IMR-90 (cell line): ENCODE results near the gene P3H1. TPM values are rescaled to one million over a fixed set of nuclear protein-coding genes. Genes with fewer than 3 reads are reported as not detected.

Experiments used
- ATAC-seq: fragments of 200-7000 bp; cut with Tn5 transposase; 2 replicates; pipeline ENCODE4 v1.9.1; 2020; ENCODE audit warnings: low read depth, mild to moderate bottlenecking, moderate library complexity
- BruUV-seq: library from RNA; stranded (reverse); fragments of 400-500 nt; replicated peaks from 2 replicates; lab custom pipeline; 2021; lab: Mats Ljungman, UMichigan
- CTCF ChIA-PET: fragments of 300-600 bp; formaldehyde crosslinking; extraction: SDS; loops from one replicate; lab custom pipeline; 2021; ENCODE audit warnings: antibody characterized with exemption; lab: Yijun Ruan, JAX
- POLR2A ChIA-PET: fragments of 300-600 bp; sonication (Branson Sonifier 250); formaldehyde crosslinking; loops from one replicate; lab custom pipeline; 2022; ENCODE audit warnings: antibody characterized with exemption; ENCODE audit not compliant: unreplicated experiment; lab: Charles Lee
- DNase-seq: peaks from one replicate; pipeline ENCODE4 v3.0.0; 2013
- H2AFZ ChIP-seq: replicated peaks from 2 replicates; pipeline ENCODE3; 2013; ENCODE audit warnings: low read length, mild to moderate bottlenecking; ENCODE audit not compliant: poor library complexity
- H2AK5ac ChIP-seq: 2 replicates; pipeline ENCODE4 v1.6.1; 2013; ENCODE audit warnings: low read depth, low read length, inconsistent platforms
- H2AK9ac ChIP-seq: replicated peaks from 2 replicates; pipeline ENCODE3; 2013; ENCODE audit warnings: mild to moderate bottlenecking, low read depth, low read length, moderate library complexity; ENCODE audit not compliant: poor library complexity
- H2BK120ac ChIP-seq: 2 replicates; pipeline ENCODE4 v1.6.1; 2013; ENCODE audit warnings: low read depth, low read length, inconsistent platforms
- H2BK15ac ChIP-seq: 3 replicates; pipeline ENCODE4 v1.6.1; 2013; ENCODE audit warnings: low read depth, low read length, inconsistent platforms
- H2BK20ac ChIP-seq: 2 replicates; pipeline ENCODE4 v1.6.1; 2013; ENCODE audit warnings: low read depth, mild to moderate bottlenecking, inconsistent platforms, low read length, moderate library complexity
- H2BK5ac ChIP-seq: 2 replicates; pipeline ENCODE4 v1.6.1; 2013; ENCODE audit warnings: mild to moderate bottlenecking, low read depth, low read length, inconsistent platforms; ENCODE audit not compliant: poor library complexity, severe bottlenecking
- H3K14ac ChIP-seq: replicated peaks from 2 replicates; pipeline ENCODE4 v1.6.1; 2013; ENCODE audit warnings: low read depth, low read length, inconsistent platforms
- H3K18ac ChIP-seq: 2 replicates; pipeline ENCODE4 v1.6.1; 2013; ENCODE audit warnings: low read depth, low read length, control low read depth
- H3K23ac ChIP-seq: 2 replicates; pipeline ENCODE4 v1.6.1; 2013; ENCODE audit warnings: low read depth, low read length, inconsistent platforms
- H3K27ac ChIP-seq: 2 replicates; pipeline ENCODE4 v1.5.1; 2013; ENCODE audit warnings: mild to moderate bottlenecking, control low read depth, low read length; ENCODE audit not compliant: insufficient read depth
- H3K27me3 ChIP-seq: 2 replicates; pipeline ENCODE4 v1.6.1; 2013; ENCODE audit warnings: low read length; ENCODE audit not compliant: control insufficient read depth, insufficient read depth
- H3K36me3 ChIP-seq: 2 replicates; pipeline ENCODE4 v1.6.1; 2013; ENCODE audit warnings: low read length, mixed read lengths; ENCODE audit not compliant: control insufficient read depth, insufficient read depth
- H3K4ac ChIP-seq: 2 replicates; pipeline ENCODE4 v1.6.1; 2013; ENCODE audit warnings: low read depth, low read length, inconsistent platforms
- H3K4me1 ChIP-seq: 2 replicates; pipeline ENCODE4 v1.6.1; 2013; ENCODE audit warnings: low read length, mixed read lengths; ENCODE audit not compliant: control insufficient read depth, insufficient read depth
- H3K4me2 ChIP-seq: 2 replicates; pipeline ENCODE4 v1.6.1; 2013; ENCODE audit warnings: low read depth, mild to moderate bottlenecking, control low read depth, low read length, moderate library complexity
- H3K4me3 ChIP-seq: 2 replicates; pipeline ENCODE4 v1.5.1; 2013; ENCODE audit warnings: low read depth, mild to moderate bottlenecking, control low read depth, low read length, moderate library complexity; ENCODE audit not compliant: insufficient read depth
- H3K56ac ChIP-seq: 2 replicates; pipeline ENCODE4 v1.6.1; 2013; ENCODE audit warnings: low read length, inconsistent platforms; ENCODE audit not compliant: insufficient read depth; ENCODE audit errors: extremely low read depth
- H3K79me1 ChIP-seq, 2 experiments: 2 replicates each; pipeline ENCODE4 v1.6.1; 2013; ENCODE audit warnings: low read length in 2 of 2, inconsistent platforms in 1 of 2, low read depth in 1 of 2
- H3K9ac ChIP-seq: 2 replicates; pipeline ENCODE4 v1.6.1; 2013; ENCODE audit warnings: low read depth, low read length, control low read depth
- H3K9me1 ChIP-seq: 2 replicates; pipeline ENCODE4 v1.6.1; 2013; ENCODE audit warnings: low read length, inconsistent platforms; ENCODE audit not compliant: insufficient read depth
- H3K9me3 ChIP-seq: 2 replicates; pipeline ENCODE4 v1.6.1; 2013; ENCODE audit warnings: low read length; ENCODE audit not compliant: control insufficient read depth, insufficient read depth
- H4K20me1 ChIP-seq: 2 replicates; pipeline ENCODE4 v1.6.1; 2013; ENCODE audit warnings: low read length, inconsistent platforms; ENCODE audit not compliant: insufficient read depth
- H4K5ac ChIP-seq: 2 replicates; pipeline ENCODE4 v1.6.1; 2013; ENCODE audit warnings: mild to moderate bottlenecking, low read depth, low read length, control low read depth
- H4K8ac ChIP-seq, 2 experiments: 2 replicates each; pipeline ENCODE4 v1.6.1; 2013; ENCODE audit warnings: low read depth in 2 of 2, low read length in 2 of 2, control low read depth in 1 of 2, inconsistent platforms in 1 of 2
- H4K91ac ChIP-seq: 2 replicates; pipeline ENCODE4 v1.6.1; 2013; ENCODE audit warnings: low read depth, low read length, inconsistent platforms; ENCODE audit not compliant: insufficient read depth
- BHLHE40 ChIP-seq: fragments of 150-350 bp; IDR thresholded peaks from 2 replicates; pipeline ENCODE4 v1.6.1; 2016; ENCODE audit warnings: mild to moderate bottlenecking, low read depth, low read length
- CEBPB ChIP-seq: IDR thresholded peaks from 2 replicates; pipeline ENCODE4 v1.6.1; 2012; ENCODE audit warnings: low read depth, low read length, improper control_type of control experiment
- CHD1 ChIP-seq: IDR thresholded peaks from 2 replicates; pipeline ENCODE4 v1.6.1; 2012; ENCODE audit warnings: low read depth, low read length, improper control_type of control experiment
- CTCF ChIP-seq: conservative IDR thresholded peaks from 2 replicates; pipeline ENCODE4 v1.5.1; 2012; ENCODE audit warnings: mild to moderate bottlenecking, low read depth, low read length, improper control_type of control experiment
- ELK1 ChIP-seq: fragments of 150-350 bp; IDR thresholded peaks from 2 replicates; pipeline ENCODE4 v1.6.1; 2016; ENCODE audit warnings: low read depth, mild to moderate bottlenecking, low read length, moderate library complexity, borderline replicate concordance
- FOS ChIP-seq: fragments of 150-350 bp; IDR thresholded peaks from 2 replicates; pipeline ENCODE4 v1.6.1; 2016; ENCODE audit warnings: low read depth, low read length
- MAFK ChIP-seq: IDR thresholded peaks from 2 replicates; pipeline ENCODE4 v1.6.1; 2012; ENCODE audit warnings: low read depth, low read length, improper control_type of control experiment
- MAZ ChIP-seq: IDR thresholded peaks from 2 replicates; pipeline ENCODE4 v1.6.1; 2012; ENCODE audit warnings: low read depth, mild to moderate bottlenecking, low read length, improper control_type of control experiment, moderate library complexity, borderline replicate concordance
- MXI1 ChIP-seq: IDR thresholded peaks from 2 replicates; pipeline ENCODE4 v1.6.1; 2012; ENCODE audit warnings: low read depth, mild to moderate bottlenecking, low read length, moderate library complexity, borderline replicate concordance
- NFE2L2 ChIP-seq: fragments of 150-350 bp; IDR thresholded peaks from 2 replicates; pipeline ENCODE4 v1.6.1; 2016; ENCODE audit warnings: low read depth, mild to moderate bottlenecking, low read length
- POLR2A ChIP-seq: IDR thresholded peaks from 2 replicates; pipeline ENCODE4 v1.6.1; 2012; ENCODE audit warnings: mild to moderate bottlenecking, low read depth, low read length
- RAD21 ChIP-seq: IDR thresholded peaks from 2 replicates; pipeline ENCODE4 v1.6.1; 2012; ENCODE audit warnings: low read length, improper control_type of control experiment
- RCOR1 ChIP-seq: IDR thresholded peaks from 2 replicates; pipeline ENCODE4 v1.6.1; 2012; ENCODE audit warnings: mild to moderate bottlenecking, low read length, improper control_type of control experiment; ENCODE audit not compliant: insufficient replicate concordance
- RFX5 ChIP-seq: IDR thresholded peaks from 2 replicates; pipeline ENCODE4 v1.8.0; 2012; ENCODE audit warnings: low read depth, mild to moderate bottlenecking, low read length, moderate library complexity
- SMC3 ChIP-seq: fragments of 150-350 bp; IDR thresholded peaks from 2 replicates; pipeline ENCODE4 v1.6.1; 2016; ENCODE audit warnings: low read depth, mild to moderate bottlenecking, antibody characterized with exemption, low read length, moderate library complexity
- USF2 ChIP-seq: fragments of 150-350 bp; IDR thresholded peaks from 2 replicates; pipeline ENCODE4 v1.6.1; 2017; ENCODE audit warnings: mild to moderate bottlenecking, antibody characterized with exemption, low read length, low read depth
- dilution Hi-C: fragments of 300-500 bp; cut with HindIII; formaldehyde crosslinking; loops from one replicate; pipeline ENCODE4 v1.14.3; 2018; ENCODE audit warnings: low sequenced_read_pairs; ENCODE audit not compliant: unreplicated experiment
- in situ Hi-C: fragments of 300-500 bp; cut with MboI; formaldehyde crosslinking; loops from 3 replicates; pipeline ENCODE4 v1.14.3; 2019; ENCODE audit warnings: low sequenced_read_pairs, inconsistent platforms, mixed read lengths
- intact Hi-C: fragments of 100-400 bp; cut with micrococcal nuclease; formaldehyde crosslinking; loops from 2 replicates; pipeline ENCODE4 v1.10.0; 2022
- polyA plus RNA-seq, 3 experiments: library from polyadenylated mRNA; depleted of rRNA; stranded (reverse); fragments of >200 nt; gene quantifications; 2 replicates each; pipeline ENCODE4 v1.2.3, GENCODE V29; 2012; ENCODE audit warnings: low replicate concordance in 1 of 3
- total RNA-seq: library from RNA; depleted of rRNA; stranded (reverse); fragments of >200 nt; gene quantifications from 2 replicates; pipeline ENCODE4 v1.2.3, GENCODE V29; 2012

Gene P3H1
- total and polyA plus RNA-seq, 2 of the 4 experiments (the other 2 are of a cell fraction), result 108 to 210 TPM

- in situ Hi-C loops, result no loop called here
- peaks cover 9% of the 10 kb centered on the region for H4K20me1 ChIP-seq
- peaks cover 55% of the 10 kb centered on the region for H3K36me3 ChIP-seq
Observed at GRCh38 chr1:42757892-42758275, 8.9 kb downstream of the P3H1 start.

More at GRCh38 chr1:42757892-42758275, 8.9 kb downstream of the P3H1 start:
- Histone ChIP-seq H4K5ac (no peak overlapping the region), H3K14ac (no peak overlapping the region), H3K56ac (no peak overlapping the region), H3K23ac (no peak overlapping the region), H3K27ac (no peak overlapping the region), H4K91ac (no peak overlapping the region), H2AFZ (no peak overlapping the region), H3K9me1 (peaks cover 11% of the 10 kb centered on the region), H3K9ac (no peak overlapping the region), H3K4me2 (no peak overlapping the region), H2AK9ac (no peak overlapping the region), H3K4me3 (no peak overlapping the region), H3K4me1 (peaks cover 3% of the 10 kb centered on the region), H2AK5ac (no peak overlapping the region), H3K4ac (no peak overlapping the region), H4K8ac (no peak overlapping the region), H3K27me3 (no peaks in the 10 kb centered on the region), H3K79me1 (peaks cover 39 to 46% of the 10 kb centered on the region in 2 experiments), H3K9me3 (no peaks in the 10 kb centered on the region), H2BK20ac (no peak overlapping the region), H3K18ac (no peak overlapping the region), H2BK120ac (no peak overlapping the region), H2BK5ac (no peak overlapping the region), H2BK15ac (no peak overlapping the region)
- dilution Hi-C loops (no loop called here), intact Hi-C loops (loop anchor here (5.0 kb wide), 1 partner anchor 611 kb away; no protein-coding TSS in a partner anchor)
- no peak for DNase-seq
- ATAC-seq, result no peak
- ChIA-PET CTCF (interaction anchor here (0.5 to 0.6 kb wide), 2 partner anchors 189 to 235 kb away, joined by 5 to 6 read pairs; no protein-coding TSS in a partner anchor), POLR2A (no interaction called here)
- no TSS peak for BruUV-seq
- no peak for TF ChIP-seq SMC3
- no peak for TF ChIP-seq CHD1
- TF ChIP-seq RAD21, result no peak
- no peak for TF ChIP-seq MAZ
- no peak for TF ChIP-seq CTCF
- TF ChIP-seq NFE2L2, result no peak
- no peak for TF ChIP-seq POLR2A
- no peak for TF ChIP-seq CEBPB
- TF ChIP-seq RCOR1, result no peak
- TF ChIP-seq USF2, result no peak
- no peak for TF ChIP-seq FOS
- TF ChIP-seq MAFK, result no peak
- no peak for TF ChIP-seq ELK1
- TF ChIP-seq BHLHE40, result no peak
- TF ChIP-seq MXI1, result no peak
- TF ChIP-seq RFX5, result no peak
